ENCODE data around the gene DLL4.

GRCh38 chr15:40958723-40959122 lies 29.6 kb downstream of the DLL4 start:
- TF ChIP-seq CTCF (IDR thresholded peaks at IDR 0.05) (no peak), EP300 (IDR thresholded peaks at IDR 0.05) (no peak)
